ENCODE results near the gene DNAAF5.
"Not testable (repeated sequence)": the region's sequence is repeated elsewhere in the genome, so short reads cannot be mapped to it uniquely, and the experiment has no call there.

Gene DNAAF5

DNA sequence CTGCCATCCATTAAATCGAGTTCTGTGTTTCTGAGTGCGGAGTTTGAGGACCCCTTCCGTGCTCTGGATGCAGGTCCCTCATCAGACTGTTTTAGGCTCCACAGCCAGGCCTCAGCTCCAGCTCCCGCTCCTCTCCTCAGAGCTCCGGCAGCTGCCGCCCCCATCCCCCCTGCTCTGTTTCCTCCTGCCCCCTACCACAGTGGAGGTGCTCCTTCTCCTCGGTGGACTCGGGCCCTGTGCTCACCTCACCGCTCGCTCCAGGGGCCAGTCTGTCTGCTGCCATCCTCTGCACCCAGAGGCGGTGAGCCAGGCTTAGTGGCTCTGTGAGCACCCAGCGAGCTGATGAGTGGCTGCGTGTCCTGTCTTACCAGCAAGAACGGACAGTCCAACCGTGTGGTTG, 21.9 kb downstream of the DNAAF5 start:
- DNase-seq, result no peak

GRCh38 chr7:749140-749551, 22.6 kb downstream of the DNAAF5 start:
- DNase-seq, result no peak

DNA sequence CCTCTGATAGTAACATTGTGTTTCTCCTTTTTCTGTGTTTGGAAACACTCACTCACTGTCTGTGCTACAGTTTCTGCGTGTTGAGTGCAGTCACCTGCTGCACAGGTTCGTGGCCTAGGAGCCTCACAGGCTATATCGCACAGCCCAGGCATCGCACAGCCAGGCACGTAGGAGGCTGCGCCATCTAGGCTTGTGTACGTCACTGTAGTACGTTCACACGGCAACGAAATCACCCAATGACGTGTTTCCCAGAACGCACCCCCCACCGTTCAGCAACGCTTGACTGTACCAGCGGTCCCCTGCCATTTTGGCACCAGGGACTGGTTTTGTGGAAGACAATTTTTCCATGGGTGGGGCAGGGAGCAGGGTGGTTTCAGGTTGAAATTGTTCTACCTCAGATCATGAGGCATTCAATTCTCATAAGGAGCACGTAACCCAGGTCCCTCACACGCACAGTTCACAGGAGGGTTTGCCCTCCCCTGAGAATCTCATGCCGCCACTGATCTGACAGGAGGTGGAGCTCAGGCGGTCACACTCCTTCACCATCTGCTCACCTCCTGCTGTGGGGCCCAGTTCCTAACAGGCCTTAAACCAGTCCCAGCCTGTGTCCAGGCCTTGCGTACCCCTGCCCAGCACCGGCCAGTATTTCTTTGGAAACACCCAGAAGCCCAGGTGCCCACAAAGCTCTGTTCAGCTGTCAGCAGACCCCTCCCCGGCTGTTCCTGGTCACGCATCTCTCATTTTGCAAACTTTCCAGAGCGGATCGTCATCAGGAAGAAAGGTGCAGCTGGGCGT, 23.8 kb downstream of the DNAAF5 start:
- DNase-seq, result no peak

DNA sequence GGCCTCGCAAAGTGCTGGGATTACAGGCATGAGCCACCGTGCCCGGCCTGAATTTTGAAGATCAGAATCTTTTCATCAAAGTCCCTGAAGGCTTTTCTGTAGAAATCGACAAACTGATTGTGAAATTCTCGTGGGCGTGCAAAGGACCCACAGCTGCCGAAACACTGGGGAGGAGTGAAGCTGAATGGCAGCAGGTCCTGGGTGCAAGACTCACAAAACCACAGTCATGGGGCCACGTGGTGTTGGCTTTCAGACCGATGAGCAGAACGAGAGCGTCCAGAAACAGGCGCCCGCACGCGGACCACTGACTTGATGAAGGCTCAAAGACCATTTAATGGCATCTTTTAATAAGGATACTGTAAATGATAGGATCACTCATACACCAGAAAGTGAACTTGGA, 25.3 kb downstream of the DNAAF5 start:
- DNase-seq, result no peak

- DNase-seq, result not testable (repeated sequence)
Observed at GRCh38 chr7:752256-752655, 25.8 kb downstream of the DNAAF5 start.

- DNase-seq, result no peak
Observed at GRCh38 chr7:753190-753589, 26.7 kb downstream of the DNAAF5 start.

- no peak for DNase-seq
Observed at GRCh38 chr7:754531-755412, 28.3 kb downstream of the DNAAF5 start.

- no peak for DNase-seq
Observed at GRCh38 chr7:755413-755805, 28.9 kb downstream of the DNAAF5 start.

DNA sequence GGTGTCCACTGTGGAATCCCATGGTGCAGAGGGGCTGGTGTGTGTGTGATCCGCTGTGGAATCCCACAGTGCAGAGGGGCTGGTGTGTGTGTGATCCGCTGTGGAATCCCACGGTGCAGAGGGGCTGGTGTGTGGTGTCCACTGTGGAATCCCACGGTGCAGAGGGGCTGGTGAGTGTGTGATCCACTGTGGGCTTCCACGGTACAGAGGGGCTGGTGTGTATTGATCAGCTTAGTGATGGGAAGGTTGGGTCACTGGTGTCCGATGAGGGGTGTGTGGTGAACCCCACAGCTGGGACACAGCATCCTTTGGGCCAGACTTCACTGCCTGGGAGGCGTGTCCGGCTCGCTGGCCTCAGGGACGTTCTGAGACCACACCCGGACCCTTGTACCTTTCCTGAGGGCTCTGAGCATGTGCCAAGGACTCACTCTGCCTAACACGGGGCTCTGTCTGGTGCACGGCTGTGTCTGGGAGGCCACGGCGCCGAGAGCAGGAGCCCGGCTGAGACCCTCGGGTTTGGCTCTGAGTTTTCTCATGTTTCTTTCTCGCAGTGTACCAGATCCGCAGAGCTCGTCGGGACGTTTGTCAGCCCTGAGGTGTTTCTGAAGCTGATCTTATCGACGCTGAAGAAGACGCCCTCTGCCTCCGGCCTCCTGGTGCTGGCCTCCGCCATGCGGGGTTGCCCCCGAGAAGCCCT, 29.9 kb downstream of the DNAAF5 start:
- DNase-seq, result no peak

GRCh38 chr7:756928-757560, 30.5 kb downstream of the DNAAF5 start:
- DNase-seq, result no peak

GRCh38 chr7:757741-758163, 31.3 kb downstream of the DNAAF5 start:
- no peak for DNase-seq

- no peak for DNase-seq
Observed at GRCh38 chr7:759569-759968, 33.1 kb downstream of the DNAAF5 start.

GRCh38 chr7:760006-760405, 33.5 kb downstream of the DNAAF5 start:
- no peak for DNase-seq

DNA sequence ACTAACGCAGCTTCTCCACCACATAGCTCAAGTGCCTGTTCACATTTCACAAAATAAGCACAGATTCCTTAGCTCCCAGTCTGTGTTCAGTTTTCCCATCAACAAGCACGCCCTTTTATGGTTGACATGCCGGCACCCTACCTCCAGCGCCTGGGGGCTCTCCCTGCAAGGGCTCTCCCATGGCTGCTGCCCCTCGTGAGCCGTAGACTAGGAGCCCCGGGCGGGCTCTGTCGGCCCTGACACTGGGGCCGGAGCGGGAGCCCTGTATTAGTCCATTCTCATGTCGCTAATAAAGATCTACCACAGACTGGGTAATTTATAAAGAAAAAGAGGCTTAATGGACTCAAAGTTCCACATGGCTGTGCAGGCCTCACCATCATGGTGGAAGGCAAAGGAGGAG, 34.6 kb downstream of the DNAAF5 start:
- DNase-seq, result no peak

- no peak for DNase-seq
Observed at GRCh38 chr7:761631-762030, 35.1 kb downstream of the DNAAF5 start.

DNA sequence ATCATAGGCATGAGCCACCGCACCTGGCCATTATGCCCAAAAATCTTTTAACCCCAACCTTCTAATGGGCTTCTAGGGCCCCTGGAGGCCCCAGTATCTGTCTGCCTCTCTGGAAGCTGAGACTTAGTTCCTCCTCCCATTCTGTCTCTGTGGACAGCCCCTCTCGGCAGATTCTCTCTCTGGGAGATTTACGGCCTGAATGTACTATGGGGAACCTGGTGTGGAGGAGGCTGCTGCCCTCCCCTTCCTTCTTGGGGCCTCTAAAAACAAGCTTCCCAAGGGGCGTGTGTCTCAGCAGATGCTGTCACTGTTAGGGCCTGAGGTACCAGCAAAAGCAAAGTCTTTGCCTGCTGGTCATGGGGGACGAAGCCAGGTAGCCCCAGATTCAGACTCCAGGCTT, 36.4 kb downstream of the DNAAF5 start:
- no peak for DNase-seq

- DNase-seq, result no peak
Observed at GRCh38 chr7:763762-764161, 37.3 kb downstream of the DNAAF5 start.

- DNase-seq, result no peak
Observed at GRCh38 chr7:765383-765782, 38.9 kb downstream of the DNAAF5 start.

DNA sequence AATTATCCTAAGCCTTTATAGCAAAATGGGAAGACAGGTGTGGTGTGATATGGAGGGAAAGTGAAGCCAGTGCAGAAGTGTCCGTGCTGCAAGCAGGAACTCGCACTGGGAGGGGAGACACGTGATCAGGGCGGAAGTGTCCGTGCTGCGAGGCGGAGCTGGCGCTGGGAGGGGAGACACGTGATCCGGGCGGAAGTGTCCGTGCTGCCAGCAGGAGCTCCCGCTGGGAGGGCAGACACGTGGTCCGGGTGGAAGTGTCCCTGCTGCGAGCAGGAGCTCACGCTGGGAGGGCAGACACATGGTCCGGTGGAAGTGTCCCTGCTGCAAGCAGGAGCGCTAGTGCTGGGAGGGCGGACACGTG, 41.1 kb downstream of the DNAAF5 start:
- DNase-seq, result peak; percentile 94

DNA sequence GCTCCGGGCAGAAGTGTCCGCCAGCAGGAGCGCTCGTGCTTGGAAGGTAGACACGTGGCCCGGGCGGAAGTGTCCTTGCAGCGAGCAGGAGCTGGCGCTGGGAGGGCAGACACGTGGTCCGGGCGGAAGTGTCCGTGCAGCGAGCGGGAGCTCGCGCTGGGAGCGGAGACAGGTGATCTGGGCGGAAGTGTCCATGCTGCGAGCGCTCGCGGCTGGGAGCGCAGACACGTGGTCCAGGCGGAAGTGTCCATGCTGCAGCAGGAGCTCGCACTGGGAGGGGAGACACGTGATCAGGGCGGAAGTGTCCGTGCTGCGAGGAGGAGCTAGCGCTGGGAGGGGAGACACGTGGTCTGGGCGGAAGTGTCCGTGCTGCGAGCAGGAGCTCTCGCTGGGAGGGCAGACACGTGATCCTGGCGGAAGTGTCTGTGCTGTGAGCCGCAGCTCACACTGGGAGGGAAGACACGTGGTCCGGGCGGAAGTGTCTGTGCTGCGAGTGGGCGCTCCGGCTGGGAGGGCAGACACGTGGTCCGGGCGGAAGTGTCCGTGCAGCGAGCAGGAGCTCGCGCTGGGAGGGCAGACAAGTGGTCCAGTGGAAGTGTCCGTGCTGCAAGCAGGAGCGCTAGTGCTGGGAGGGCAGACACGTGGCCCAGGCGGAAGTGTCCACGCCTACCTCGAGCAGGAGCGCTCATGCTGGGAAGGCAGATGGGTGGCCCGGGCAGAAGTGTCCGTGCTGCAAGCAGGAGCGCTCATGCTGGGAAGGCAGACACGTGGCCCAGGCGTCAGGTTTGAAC, 41.6 kb downstream of the DNAAF5 start:
- peak; percentile 99 for DNase-seq

GRCh38 chr7:768881-769504, 42.5 kb downstream of the DNAAF5 start:
- peak; percentile 42 for DNase-seq

- DNase-seq, result no peak
Observed at GRCh38 chr7:770336-770735, 43.8 kb downstream of the DNAAF5 start.

Measured in NCI-H1105 treated with DMSO at 0.1 percent for 48 hours (cell line).